K562 (cell line): ENCODE data around the gene PRKAR2B. TPM values are rescaled to one million over a fixed set of nuclear protein-coding genes. Genes with fewer than 3 reads are reported as not detected.

Source experiments
- ASH1L ChIP-seq: fragments of 450-650 bp; IDR thresholded peaks from 2 replicates; pipeline ENCODE4 v1.6.1; 2018; ENCODE audit warnings: borderline replicate concordance, mild to moderate bottlenecking, low read depth; ENCODE audit not compliant: partially characterized antibody
- CBFB ChIP-seq: sonication (generic); formaldehyde crosslinking; IDR thresholded peaks from 2 replicates; pipeline ENCODE4 v1.4.0; 2020; ENCODE audit warnings: mild to moderate bottlenecking, missing genetic modification reagents
- DEAF1 ChIP-seq: fragments of 450-650 bp; formaldehyde crosslinking; IDR thresholded peaks from 2 replicates; pipeline ENCODE4 v1.4.0; 2020; ENCODE audit warnings: mild to moderate bottlenecking, moderate library complexity
- DIDO1 ChIP-seq: fragments of 450-650 bp; IDR thresholded peaks from 2 replicates; pipeline ENCODE4 v1.6.1; 2016; ENCODE audit warnings: low read depth, missing biosample characterization, missing genetic modification characterization
- DMBX1 ChIP-seq: fragments of 250-450 bp; sonication (Bioruptor Pico); IDR thresholded peaks from 2 replicates; pipeline ENCODE4 v1.8.0; 2022; ENCODE audit warnings: inconsistent platforms, mild to moderate bottlenecking, moderate library complexity, borderline replicate concordance
- DNMT1 ChIP-seq: fragments of 450-650 bp; IDR thresholded peaks from 2 replicates; pipeline ENCODE4 v1.6.1; 2016; ENCODE audit warnings: antibody characterized with exemption, mild to moderate bottlenecking
- HMG20B ChIP-seq: fragments of 250-450 bp; sonication (Bioruptor Pico); IDR thresholded peaks from 2 replicates; pipeline ENCODE4 v1.5.0; 2021; ENCODE audit warnings: mild to moderate bottlenecking
- MAFG ChIP-seq: fragments of 450-650 bp; conservative IDR thresholded peaks from 2 replicates; pipeline ENCODE4 v1.6.1; 2016; ENCODE audit warnings: missing genetic modification characterization, missing compliant biosample characterization
- RAD21 ChIP-seq, 2 experiments: fragments of 250-450 bp in 1 of 2; fragments of 450-650 bp in 1 of 2; sonication (Bioruptor Pico) in 1 of 2; formaldehyde crosslinking in 1 of 2; IDR thresholded peaks in 1 of 2; conservative IDR thresholded peaks in 1 of 2; 2 replicates each; pipeline versions ENCODE4 v1.4.0 to v1.8.0; 2020 to 2022; ENCODE audit warnings: mild to moderate bottlenecking in 2 of 2, moderate library complexity in 1 of 2
- SMARCA5 ChIP-seq: fragments of 450-650 bp; IDR thresholded peaks from 2 replicates; pipeline ENCODE4 v1.6.1; 2016
- SMARCE1 ChIP-seq: fragments of 450-650 bp; IDR thresholded peaks from 2 replicates; pipeline ENCODE4 v1.7.1; 2016; ENCODE audit warnings: mild to moderate bottlenecking
- STAG1 ChIP-seq: sonication (generic); formaldehyde crosslinking; IDR thresholded peaks from 2 replicates; pipeline ENCODE4 v1.5.0; 2020; ENCODE audit warnings: missing genetic modification reagents, borderline replicate concordance
- TCF7 ChIP-seq: sonication (generic); IDR thresholded peaks from 2 replicates; pipeline ENCODE4 v1.6.1; 2016; ENCODE audit warnings: antibody characterized with exemption, borderline replicate concordance
- TEAD2 ChIP-seq: fragments of 450-650 bp; IDR thresholded peaks from 2 replicates; pipeline ENCODE4 v1.6.1; 2016; ENCODE audit warnings: missing genetic modification characterization, control low read depth, missing compliant biosample characterization
- TGIF2 ChIP-seq: sonication (generic); formaldehyde crosslinking; IDR thresholded peaks from 2 replicates; pipeline ENCODE4 v1.8.1; 2022; ENCODE audit warnings: mild to moderate bottlenecking, missing genetic modification reagents, moderate library complexity
- ZNF282 ChIP-seq: sonication (generic); formaldehyde crosslinking; IDR thresholded peaks from 2 replicates; pipeline ENCODE4 v1.8.1; 2023; ENCODE audit warnings: missing genetic modification reagents
- ZNF586 ChIP-seq: fragments of 450-650 bp; formaldehyde crosslinking; conservative IDR thresholded peaks from 2 replicates; pipeline ENCODE4 v1.4.0; 2020; ENCODE audit warnings: mild to moderate bottlenecking, moderate library complexity
- ZNF764 ChIP-seq: fragments of 250-450 bp; sonication (Bioruptor Pico); IDR thresholded peaks from 2 replicates; pipeline ENCODE4 v1.4.0; 2020; ENCODE audit warnings: low read depth, mild to moderate bottlenecking, moderate library complexity
- polyA plus RNA-seq, 8 experiments: library from polyadenylated mRNA; depleted of rRNA in 4 of 8; stranded (reverse) in 5 of 8; unstranded in 3 of 8; fragments of >200 nt; fragmentation: Nextera tagmentation in 2 of 8; fragmentation: Illumina TruSeq in 1 of 8; extraction: Ambion mirVana in 2 of 8; extraction: Trizol in 1 of 8; gene quantifications; 2 replicates each; pipeline versions ENCODE4 v1.2.1 to v1.2.3, GENCODE V29; 2011 to 2014; ENCODE audit warnings: inconsistent platforms in 1 of 8, missing spikeins in 1 of 8
- total RNA-seq, 7 experiments: library from RNA; depleted of rRNA in 6 of 7; stranded (reverse); fragments of >200 nt in 6 of 7; fragmentation: Illumina TruSeq in 2 of 7; extraction: Trizol in 2 of 7; gene quantifications; 2 replicates each; pipeline versions ENCODE4 v1.2.1 to v1.2.3, GENCODE V29; 2011 to 2021; ENCODE audit warnings: low replicate concordance in 1 of 7
- TF ChIP-seq, protein P1 (sequence below): fragments of 250-450 bp; sonication (Bioruptor Pico); IDR thresholded peaks from 2 replicates; pipeline ENCODE4 v1.8.0; 2021; ENCODE audit warnings: moderate library complexity, mild to moderate bottlenecking, inconsistent platforms
- TF ChIP-seq, protein P2 (sequence below): sonication (generic); formaldehyde crosslinking; IDR thresholded peaks from 2 replicates; pipeline ENCODE4 v1.8.1; 2023; ENCODE audit warnings: missing genetic modification reagents, mild to moderate bottlenecking, borderline replicate concordance
- TF ChIP-seq, protein P3 (sequence below): sonication (generic); formaldehyde crosslinking; IDR thresholded peaks from 2 replicates; pipeline ENCODE4 v1.8.0; 2022; ENCODE audit warnings: mild to moderate bottlenecking, missing genetic modification reagents

PRKAR2B gene
- total and polyA plus RNA-seq, 9 of the 15 experiments (the other 6 are each of a cell fraction or from before 2014, with no cell fraction given) = 59.0 to 173 (median 129) TPM

DNA sequence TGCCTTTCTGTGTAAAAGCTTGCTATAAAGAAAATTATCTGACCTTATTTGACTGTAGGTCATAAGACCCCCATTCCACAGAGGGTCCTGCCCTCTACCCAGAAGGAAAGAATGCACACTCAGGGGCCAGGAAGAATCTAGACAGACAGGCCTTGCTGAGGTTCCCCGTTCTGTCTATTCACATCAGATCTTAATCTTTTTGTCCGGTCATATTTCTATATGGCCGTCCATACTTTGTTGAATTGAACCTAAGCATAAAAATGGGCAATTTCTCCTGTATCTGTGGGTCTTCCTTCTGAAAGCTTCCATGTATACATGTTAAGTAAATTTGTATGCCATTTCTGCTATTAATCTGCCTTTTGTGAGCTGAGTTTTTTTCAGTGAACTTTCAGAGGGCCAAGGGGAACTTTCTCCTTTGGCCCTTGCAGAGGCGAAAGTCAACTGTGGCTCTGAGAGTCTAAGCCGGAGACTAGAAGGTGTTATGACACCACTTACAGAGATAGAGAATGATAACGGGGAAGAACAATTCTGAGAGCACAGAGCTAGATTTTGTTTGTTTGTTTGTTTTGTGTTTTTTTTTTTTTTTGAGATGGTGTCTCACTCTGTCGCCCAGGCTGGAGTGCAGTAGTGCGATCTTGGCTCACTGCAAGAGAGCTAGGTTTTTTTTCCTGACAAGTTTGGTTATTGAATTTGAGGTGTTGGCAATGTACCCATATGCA lies 11.6 kb upstream of the PRKAR2B start (continued):
- no peak for TF ChIP-seq ASH1L
- no peak for TF ChIP-seq MAFG
- TF ChIP-seq, protein P1, sequence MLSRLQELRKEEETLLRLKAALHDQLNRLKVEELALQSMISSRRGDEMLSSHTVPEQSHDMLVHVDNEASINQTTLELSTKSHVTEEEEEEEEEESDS (CRISPR knock-in tag) = no peak
- TF ChIP-seq ZNF282 (CRISPR knock-in tag) = no peak
- TF ChIP-seq, protein P2, sequence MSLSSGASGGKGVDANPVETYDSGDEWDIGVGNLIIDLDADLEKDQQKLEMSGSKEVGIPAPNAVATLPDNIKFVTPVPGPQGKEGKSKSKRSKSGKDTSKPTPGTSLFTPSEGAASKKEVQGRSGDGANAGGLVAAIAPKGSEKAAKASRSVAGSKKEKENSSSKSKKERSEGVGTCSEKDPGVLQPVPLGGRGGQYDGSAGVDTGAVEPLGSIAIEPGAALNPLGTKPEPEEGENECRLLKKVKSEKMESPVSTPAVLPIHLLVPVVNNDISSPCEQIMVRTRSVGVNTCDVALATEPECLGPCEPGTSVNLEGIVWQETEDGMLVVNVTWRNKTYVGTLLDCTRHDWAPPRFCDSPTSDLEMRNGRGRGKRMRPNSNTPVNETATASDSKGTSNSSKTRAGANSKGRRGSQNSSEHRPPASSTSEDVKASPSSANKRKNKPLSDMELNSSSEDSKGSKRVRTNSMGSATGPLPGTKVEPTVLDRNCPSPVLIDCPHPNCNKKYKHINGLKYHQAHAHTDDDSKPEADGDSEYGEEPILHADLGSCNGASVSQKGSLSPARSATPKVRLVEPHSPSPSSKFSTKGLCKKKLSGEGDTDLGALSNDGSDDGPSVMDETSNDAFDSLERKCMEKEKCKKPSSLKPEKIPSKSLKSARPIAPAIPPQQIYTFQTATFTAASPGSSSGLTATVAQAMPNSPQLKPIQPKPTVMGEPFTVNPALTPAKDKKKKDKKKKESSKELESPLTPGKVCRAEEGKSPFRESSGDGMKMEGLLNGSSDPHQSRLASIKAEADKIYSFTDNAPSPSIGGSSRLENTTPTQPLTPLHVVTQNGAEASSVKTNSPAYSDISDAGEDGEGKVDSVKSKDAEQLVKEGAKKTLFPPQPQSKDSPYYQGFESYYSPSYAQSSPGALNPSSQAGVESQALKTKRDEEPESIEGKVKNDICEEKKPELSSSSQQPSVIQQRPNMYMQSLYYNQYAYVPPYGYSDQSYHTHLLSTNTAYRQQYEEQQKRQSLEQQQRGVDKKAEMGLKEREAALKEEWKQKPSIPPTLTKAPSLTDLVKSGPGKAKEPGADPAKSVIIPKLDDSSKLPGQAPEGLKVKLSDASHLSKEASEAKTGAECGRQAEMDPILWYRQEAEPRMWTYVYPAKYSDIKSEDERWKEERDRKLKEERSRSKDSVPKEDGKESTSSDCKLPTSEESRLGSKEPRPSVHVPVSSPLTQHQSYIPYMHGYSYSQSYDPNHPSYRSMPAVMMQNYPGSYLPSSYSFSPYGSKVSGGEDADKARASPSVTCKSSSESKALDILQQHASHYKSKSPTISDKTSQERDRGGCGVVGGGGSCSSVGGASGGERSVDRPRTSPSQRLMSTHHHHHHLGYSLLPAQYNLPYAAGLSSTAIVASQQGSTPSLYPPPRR = no peak
- no peak for TF ChIP-seq TCF7
- TF ChIP-seq SMARCA5 = peak; percentile 44; the same call in 1 of the 2 replicates
- no peak for TF ChIP-seq DIDO1
- 0 out of 4 replicates have a peak, but pooled peaks of 1 of the 2 experiments have one; percentile 4 for TF ChIP-seq RAD21 (CRISPR knock-in tag; conservative IDR thresholded peaks at IDR 0.05 in 1 of 2, IDR thresholded peaks at IDR 0.05 in 1 of 2)
- peak; percentile 57; the same call in 1 of the 2 replicates for TF ChIP-seq TEAD2 (tag)
- TF ChIP-seq DMBX1 (CRISPR knock-in tag) = peak; percentile 11; the same call in 1 of the 2 replicates
- TF ChIP-seq, protein P3, sequence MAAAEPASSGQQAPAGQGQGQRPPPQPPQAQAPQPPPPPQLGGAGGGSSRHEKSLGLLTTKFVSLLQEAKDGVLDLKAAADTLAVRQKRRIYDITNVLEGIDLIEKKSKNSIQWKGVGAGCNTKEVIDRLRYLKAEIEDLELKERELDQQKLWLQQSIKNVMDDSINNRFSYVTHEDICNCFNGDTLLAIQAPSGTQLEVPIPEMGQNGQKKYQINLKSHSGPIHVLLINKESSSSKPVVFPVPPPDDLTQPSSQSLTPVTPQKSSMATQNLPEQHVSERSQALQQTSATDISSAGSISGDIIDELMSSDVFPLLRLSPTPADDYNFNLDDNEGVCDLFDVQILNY (CRISPR knock-in tag) = no peak
- 0 out of 2 replicates have a peak, but pooled peaks have one; percentile 8 for TF ChIP-seq DEAF1 (CRISPR knock-in tag)
- no peak for TF ChIP-seq STAG1
- no peak for TF ChIP-seq DNMT1
- TF ChIP-seq ZNF586 = no peak
- TF ChIP-seq TGIF2 (CRISPR knock-in tag) = no peak
- TF ChIP-seq SMARCE1 = peak; percentile 74
- TF ChIP-seq CBFB (CRISPR knock-in tag) = no peak
- TF ChIP-seq HMG20B = no peak
- no peak for TF ChIP-seq ZNF764 (CRISPR knock-in tag)
